ENCODE results near the gene MEG3. TPM values are rescaled to one million over a fixed set of nuclear protein-coding genes. Genes with fewer than 3 reads are reported as not detected.
A peak's percentile ranks its signal among the peaks of the same experiment; 100 is the strongest.
"Not testable (repeated sequence)": the region's sequence is repeated elsewhere in the genome, so short reads cannot be mapped to it uniquely, and the experiment has no call there.

Gene MEG3
- total RNA-seq, 1 experiment from 2014 or later, result 37.3 TPM

- Histone ChIP-seq H3K27me3 (replicated peaks) (no peaks in the 10 kb centered on the region), H3K9me3 (replicated peaks) (no peaks in the 10 kb centered on the region), H3K4me3 (no peak overlapping the region), H3K4me1 (replicated peaks) (no peaks in the 10 kb centered on the region), H3K36me3 (no peaks in the 10 kb centered on the region), H3K27ac (no peak overlapping the region)
- DNase-seq (ENCODE audit: low read depth in 1 of 2, low spot score in 2 of 2), result no peak
Observed at GRCh38 chr14:100800041-100800440, 25.9 kb upstream of the MEG3 start.

- not testable (repeated sequence) for H3K4me1 ChIP-seq (replicated peaks); H3K27me3 ChIP-seq (replicated peaks); H3K27ac ChIP-seq; H3K36me3 ChIP-seq; DNase-seq (ENCODE audit: low read depth in 1 of 2, low spot score in 2 of 2); H3K4me3 ChIP-seq; H3K9me3 ChIP-seq (replicated peaks)
Observed at GRCh38 chr14:100801433-100801832, 24.5 kb upstream of the MEG3 start.

- H3K9me3 ChIP-seq (replicated peaks), result no peaks in the 10 kb centered on the region
- H3K27ac ChIP-seq, result no peak overlapping the region
- no peaks in the 10 kb centered on the region for H3K27me3 ChIP-seq (replicated peaks)
- H3K36me3 ChIP-seq, result no peaks in the 10 kb centered on the region
- DNase-seq (ENCODE audit: low read depth in 1 of 2, low spot score in 2 of 2), result no peak
- no peaks in the 10 kb centered on the region for H3K4me1 ChIP-seq (replicated peaks)
- no peak overlapping the region for H3K4me3 ChIP-seq
Observed at GRCh38 chr14:100802179-100802578, 23.7 kb upstream of the MEG3 start.

- no peaks in the 10 kb centered on the region for H3K9me3 ChIP-seq (replicated peaks)
- DNase-seq (ENCODE audit: low read depth in 1 of 2, low spot score in 2 of 2), result no peak
- H3K4me3 ChIP-seq, result no peak overlapping the region
- no peaks in the 10 kb centered on the region for H3K36me3 ChIP-seq
- no peaks in the 10 kb centered on the region for H3K27me3 ChIP-seq (replicated peaks)
- H3K27ac ChIP-seq, result no peak overlapping the region
- no peaks in the 10 kb centered on the region for H3K4me1 ChIP-seq (replicated peaks)
Observed at GRCh38 chr14:100802766-100803165, 23.2 kb upstream of the MEG3 start.

GRCh38 chr14:100803226-100803625, 22.7 kb upstream of the MEG3 start:
- Histone ChIP-seq H3K36me3 (no peaks in the 10 kb centered on the region), H3K27me3 (replicated peaks) (no peaks in the 10 kb centered on the region), H3K4me3 (no peak overlapping the region)

GRCh38 chr14:100803676-100804075, 22.2 kb upstream of the MEG3 start:
- Histone ChIP-seq H3K27ac (no peak overlapping the region), H3K9me3 (replicated peaks) (no peaks in the 10 kb centered on the region), H3K4me1 (replicated peaks) (no peaks in the 10 kb centered on the region), H3K4me3 (no peak overlapping the region), H3K27me3 (replicated peaks) (no peaks in the 10 kb centered on the region), H3K36me3 (no peaks in the 10 kb centered on the region)
- DNase-seq (ENCODE audit: low read depth in 1 of 2, low spot score in 2 of 2), result peak in 1 of 2 experiments; percentile 28

More at GRCh38 chr14:100803226-100803625, 22.7 kb upstream of the MEG3 start:
- Histone ChIP-seq H3K27ac (no peak overlapping the region), H3K4me1 (replicated peaks) (no peaks in the 10 kb centered on the region), H3K9me3 (replicated peaks) (no peaks in the 10 kb centered on the region)
- no peak for DNase-seq (ENCODE audit: low read depth in 1 of 2, low spot score in 2 of 2)

GRCh38 chr14:100804138-100804537, 21.8 kb upstream of the MEG3 start:
- H3K27me3 ChIP-seq (replicated peaks), result no peaks in the 10 kb centered on the region
- no peak overlapping the region for H3K4me3 ChIP-seq
- no peak overlapping the region for H3K27ac ChIP-seq

GRCh38 chr14:100804558-100805309, 21.2 kb upstream of the MEG3 start:
- no peaks in the 10 kb centered on the region for H3K27me3 ChIP-seq (replicated peaks)
- H3K27ac ChIP-seq, result no peak overlapping the region
- no peaks in the 10 kb centered on the region; the same call in 1 of the 2 replicates for H3K9me3 ChIP-seq (replicated peaks)
- no peaks in the 10 kb centered on the region for H3K4me1 ChIP-seq (replicated peaks)
- no peak overlapping the region for H3K4me3 ChIP-seq
- DNase-seq (ENCODE audit: low read depth in 1 of 2, low spot score in 2 of 2), result no peak
- no peaks in the 10 kb centered on the region for H3K36me3 ChIP-seq

More at GRCh38 chr14:100804138-100804537, 21.8 kb upstream of the MEG3 start:
- no peaks in the 10 kb centered on the region for H3K4me1 ChIP-seq (replicated peaks)
- H3K36me3 ChIP-seq, result no peaks in the 10 kb centered on the region
- peak in 1 of 2 experiments; percentile 33 for DNase-seq (ENCODE audit: low read depth in 1 of 2, low spot score in 2 of 2)
- H3K9me3 ChIP-seq (replicated peaks), result no peaks in the 10 kb centered on the region

GRCh38 chr14:100806386-100806785, 19.5 kb upstream of the MEG3 start:
- Histone ChIP-seq H3K9me3 (replicated peaks) (peaks cover 6% of the 10 kb centered on the region; the same call in 1 of the 2 replicates), H3K27ac (no peak overlapping the region), H3K27me3 (replicated peaks) (no peaks in the 10 kb centered on the region), H3K4me1 (replicated peaks) (no peaks in the 10 kb centered on the region), H3K4me3 (no peak overlapping the region), H3K36me3 (no peaks in the 10 kb centered on the region)
- no peak for DNase-seq (ENCODE audit: low read depth in 1 of 2, low spot score in 2 of 2)

- Histone ChIP-seq H3K4me3 (no peak overlapping the region), H3K36me3 (no peaks in the 10 kb centered on the region), H3K9me3 (replicated peaks) (peaks cover 6% of the 10 kb centered on the region; the same call in 1 of the 2 replicates), H3K27me3 (replicated peaks) (no peaks in the 10 kb centered on the region), H3K4me1 (replicated peaks) (no peaks in the 10 kb centered on the region), H3K27ac (no peak overlapping the region)
- no peak for DNase-seq (ENCODE audit: low read depth in 1 of 2, low spot score in 2 of 2)
Observed at GRCh38 chr14:100807496-100807895, 18.4 kb upstream of the MEG3 start.

- peaks cover 6% of the 10 kb centered on the region; the same call in 1 of the 2 replicates for H3K9me3 ChIP-seq (replicated peaks)
- no peak for DNase-seq (ENCODE audit: low read depth in 1 of 2, low spot score in 2 of 2)
- H3K27me3 ChIP-seq (replicated peaks), result no peaks in the 10 kb centered on the region
- no peaks in the 10 kb centered on the region for H3K4me1 ChIP-seq (replicated peaks)
- no peaks in the 10 kb centered on the region for H3K36me3 ChIP-seq
- H3K27ac ChIP-seq, result no peak overlapping the region
- no peak overlapping the region for H3K4me3 ChIP-seq
Observed at GRCh38 chr14:100807979-100808734, 17.8 kb upstream of the MEG3 start.

GRCh38 chr14:100810435-100810834, 15.5 kb upstream of the MEG3 start:
- Histone ChIP-seq H3K27me3 (replicated peaks) (no peaks in the 10 kb centered on the region), H3K4me3 (no peak overlapping the region), H3K9me3 (replicated peaks) (peaks cover 6% of the 10 kb centered on the region; the same call in 1 of the 2 replicates), H3K4me1 (replicated peaks) (peaks cover 5% of the 10 kb centered on the region), H3K36me3 (no peaks in the 10 kb centered on the region), H3K27ac (no peak overlapping the region)
- DNase-seq (ENCODE audit: low read depth in 1 of 2, low spot score in 2 of 2), result no peak

- Histone ChIP-seq H3K9me3 (replicated peaks) (peaks cover 6% of the 10 kb centered on the region; the same call in 1 of the 2 replicates), H3K4me3 (no peak overlapping the region), H3K27ac (no peak overlapping the region), H3K4me1 (replicated peaks) (peaks cover 11% of the 10 kb centered on the region), H3K27me3 (replicated peaks) (no peaks in the 10 kb centered on the region), H3K36me3 (no peaks in the 10 kb centered on the region)
- no peak for DNase-seq (ENCODE audit: low read depth in 1 of 2, low spot score in 2 of 2)
Observed at GRCh38 chr14:100810861-100811461, 15.0 kb upstream of the MEG3 start.

- H3K4me1 ChIP-seq (replicated peaks), result peaks cover 19% of the 10 kb centered on the region
- no peaks in the 10 kb centered on the region for H3K27me3 ChIP-seq (replicated peaks)
Observed at GRCh38 chr14:100813291-100813690, 12.6 kb upstream of the MEG3 start.

More at GRCh38 chr14:100813291-100813690, 12.6 kb upstream of the MEG3 start:
- DNase-seq (ENCODE audit: low read depth in 1 of 2, low spot score in 2 of 2), result no peak
- Histone ChIP-seq H3K27ac (no peak overlapping the region), H3K36me3 (no peaks in the 10 kb centered on the region), H3K9me3 (replicated peaks) (peaks cover 6% of the 10 kb centered on the region; the same call in 1 of the 2 replicates), H3K4me3 (no peak overlapping the region)

Data from SJSA1 (cell line).